IMR-90 (cell line): ENCODE measurements around the gene EIF2B1. TPM values are rescaled to one million over a fixed set of nuclear protein-coding genes. Genes with fewer than 3 reads are reported as not detected.

Experiments
- ATAC-seq: fragments of 200-7000 bp; cut with Tn5 transposase; 2 replicates; pipeline ENCODE4 v1.9.1; 2020; ENCODE audit warnings: low read depth, mild to moderate bottlenecking, moderate library complexity
- BruUV-seq: library from RNA; stranded (reverse); fragments of 400-500 nt; replicated peaks from 2 replicates; lab custom pipeline; 2021; lab: Mats Ljungman, UMichigan
- CTCF ChIA-PET: fragments of 300-600 bp; formaldehyde crosslinking; extraction: SDS; loops from one replicate; lab custom pipeline; 2021; ENCODE audit warnings: antibody characterized with exemption; lab: Yijun Ruan, JAX
- POLR2A ChIA-PET: fragments of 300-600 bp; sonication (Branson Sonifier 250); formaldehyde crosslinking; loops from one replicate; lab custom pipeline; 2022; ENCODE audit warnings: antibody characterized with exemption; ENCODE audit not compliant: unreplicated experiment; lab: Charles Lee
- DNase-seq: peaks from one replicate; pipeline ENCODE4 v3.0.0; 2013
- H2AFZ ChIP-seq: replicated peaks from 2 replicates; pipeline ENCODE3; 2013; ENCODE audit warnings: low read length, mild to moderate bottlenecking; ENCODE audit not compliant: poor library complexity
- H2AK5ac ChIP-seq: 2 replicates; pipeline ENCODE4 v1.6.1; 2013; ENCODE audit warnings: low read depth, low read length, inconsistent platforms
- H2AK9ac ChIP-seq: replicated peaks from 2 replicates; pipeline ENCODE3; 2013; ENCODE audit warnings: mild to moderate bottlenecking, low read depth, low read length, moderate library complexity; ENCODE audit not compliant: poor library complexity
- H2BK120ac ChIP-seq: 2 replicates; pipeline ENCODE4 v1.6.1; 2013; ENCODE audit warnings: low read depth, low read length, inconsistent platforms
- H2BK15ac ChIP-seq: 3 replicates; pipeline ENCODE4 v1.6.1; 2013; ENCODE audit warnings: low read depth, low read length, inconsistent platforms
- H2BK20ac ChIP-seq: 2 replicates; pipeline ENCODE4 v1.6.1; 2013; ENCODE audit warnings: low read depth, mild to moderate bottlenecking, inconsistent platforms, low read length, moderate library complexity
- H2BK5ac ChIP-seq: 2 replicates; pipeline ENCODE4 v1.6.1; 2013; ENCODE audit warnings: mild to moderate bottlenecking, low read depth, low read length, inconsistent platforms; ENCODE audit not compliant: poor library complexity, severe bottlenecking
- H3K14ac ChIP-seq: replicated peaks from 2 replicates; pipeline ENCODE4 v1.6.1; 2013; ENCODE audit warnings: low read depth, low read length, inconsistent platforms
- H3K18ac ChIP-seq: 2 replicates; pipeline ENCODE4 v1.6.1; 2013; ENCODE audit warnings: low read depth, low read length, control low read depth
- H3K23ac ChIP-seq: 2 replicates; pipeline ENCODE4 v1.6.1; 2013; ENCODE audit warnings: low read depth, low read length, inconsistent platforms
- H3K27ac ChIP-seq: 2 replicates; pipeline ENCODE4 v1.5.1; 2013; ENCODE audit warnings: mild to moderate bottlenecking, control low read depth, low read length; ENCODE audit not compliant: insufficient read depth
- H3K27me3 ChIP-seq: 2 replicates; pipeline ENCODE4 v1.6.1; 2013; ENCODE audit warnings: low read length; ENCODE audit not compliant: control insufficient read depth, insufficient read depth
- H3K36me3 ChIP-seq: 2 replicates; pipeline ENCODE4 v1.6.1; 2013; ENCODE audit warnings: low read length, mixed read lengths; ENCODE audit not compliant: control insufficient read depth, insufficient read depth
- H3K4ac ChIP-seq: 2 replicates; pipeline ENCODE4 v1.6.1; 2013; ENCODE audit warnings: low read depth, low read length, inconsistent platforms
- H3K4me1 ChIP-seq: 2 replicates; pipeline ENCODE4 v1.6.1; 2013; ENCODE audit warnings: low read length, mixed read lengths; ENCODE audit not compliant: control insufficient read depth, insufficient read depth
- H3K4me2 ChIP-seq: 2 replicates; pipeline ENCODE4 v1.6.1; 2013; ENCODE audit warnings: low read depth, mild to moderate bottlenecking, control low read depth, low read length, moderate library complexity
- H3K4me3 ChIP-seq: 2 replicates; pipeline ENCODE4 v1.5.1; 2013; ENCODE audit warnings: low read depth, mild to moderate bottlenecking, control low read depth, low read length, moderate library complexity; ENCODE audit not compliant: insufficient read depth
- H3K56ac ChIP-seq: 2 replicates; pipeline ENCODE4 v1.6.1; 2013; ENCODE audit warnings: low read length, inconsistent platforms; ENCODE audit not compliant: insufficient read depth; ENCODE audit errors: extremely low read depth
- H3K79me1 ChIP-seq, 2 experiments: 2 replicates each; pipeline ENCODE4 v1.6.1; 2013; ENCODE audit warnings: low read length in 2 of 2, inconsistent platforms in 1 of 2, low read depth in 1 of 2
- H3K9ac ChIP-seq: 2 replicates; pipeline ENCODE4 v1.6.1; 2013; ENCODE audit warnings: low read depth, low read length, control low read depth
- H3K9me1 ChIP-seq: 2 replicates; pipeline ENCODE4 v1.6.1; 2013; ENCODE audit warnings: low read length, inconsistent platforms; ENCODE audit not compliant: insufficient read depth
- H3K9me3 ChIP-seq: 2 replicates; pipeline ENCODE4 v1.6.1; 2013; ENCODE audit warnings: low read length; ENCODE audit not compliant: control insufficient read depth, insufficient read depth
- H4K20me1 ChIP-seq: 2 replicates; pipeline ENCODE4 v1.6.1; 2013; ENCODE audit warnings: low read length, inconsistent platforms; ENCODE audit not compliant: insufficient read depth
- H4K5ac ChIP-seq: 2 replicates; pipeline ENCODE4 v1.6.1; 2013; ENCODE audit warnings: mild to moderate bottlenecking, low read depth, low read length, control low read depth
- H4K8ac ChIP-seq, 2 experiments: 2 replicates each; pipeline ENCODE4 v1.6.1; 2013; ENCODE audit warnings: low read depth in 2 of 2, low read length in 2 of 2, control low read depth in 1 of 2, inconsistent platforms in 1 of 2
- H4K91ac ChIP-seq: 2 replicates; pipeline ENCODE4 v1.6.1; 2013; ENCODE audit warnings: low read depth, low read length, inconsistent platforms; ENCODE audit not compliant: insufficient read depth
- BHLHE40 ChIP-seq: fragments of 150-350 bp; IDR thresholded peaks from 2 replicates; pipeline ENCODE4 v1.6.1; 2016; ENCODE audit warnings: mild to moderate bottlenecking, low read depth, low read length
- CHD1 ChIP-seq: IDR thresholded peaks from 2 replicates; pipeline ENCODE4 v1.6.1; 2012; ENCODE audit warnings: low read depth, low read length, improper control_type of control experiment
- CTCF ChIP-seq: conservative IDR thresholded peaks from 2 replicates; pipeline ENCODE4 v1.5.1; 2012; ENCODE audit warnings: mild to moderate bottlenecking, low read depth, low read length, improper control_type of control experiment
- ELK1 ChIP-seq: fragments of 150-350 bp; IDR thresholded peaks from 2 replicates; pipeline ENCODE4 v1.6.1; 2016; ENCODE audit warnings: low read depth, mild to moderate bottlenecking, low read length, moderate library complexity, borderline replicate concordance
- FOS ChIP-seq: fragments of 150-350 bp; IDR thresholded peaks from 2 replicates; pipeline ENCODE4 v1.6.1; 2016; ENCODE audit warnings: low read depth, low read length
- MAFK ChIP-seq: IDR thresholded peaks from 2 replicates; pipeline ENCODE4 v1.6.1; 2012; ENCODE audit warnings: low read depth, low read length, improper control_type of control experiment
- MXI1 ChIP-seq: IDR thresholded peaks from 2 replicates; pipeline ENCODE4 v1.6.1; 2012; ENCODE audit warnings: low read depth, mild to moderate bottlenecking, low read length, moderate library complexity, borderline replicate concordance
- NFE2L2 ChIP-seq: fragments of 150-350 bp; IDR thresholded peaks from 2 replicates; pipeline ENCODE4 v1.6.1; 2016; ENCODE audit warnings: low read depth, mild to moderate bottlenecking, low read length
- POLR2A ChIP-seq: IDR thresholded peaks from 2 replicates; pipeline ENCODE4 v1.6.1; 2012; ENCODE audit warnings: mild to moderate bottlenecking, low read depth, low read length
- RAD21 ChIP-seq: IDR thresholded peaks from 2 replicates; pipeline ENCODE4 v1.6.1; 2012; ENCODE audit warnings: low read length, improper control_type of control experiment
- RCOR1 ChIP-seq: IDR thresholded peaks from 2 replicates; pipeline ENCODE4 v1.6.1; 2012; ENCODE audit warnings: mild to moderate bottlenecking, low read length, improper control_type of control experiment; ENCODE audit not compliant: insufficient replicate concordance
- RFX5 ChIP-seq: IDR thresholded peaks from 2 replicates; pipeline ENCODE4 v1.8.0; 2012; ENCODE audit warnings: low read depth, mild to moderate bottlenecking, low read length, moderate library complexity
- SMC3 ChIP-seq: fragments of 150-350 bp; IDR thresholded peaks from 2 replicates; pipeline ENCODE4 v1.6.1; 2016; ENCODE audit warnings: low read depth, mild to moderate bottlenecking, antibody characterized with exemption, low read length, moderate library complexity
- USF2 ChIP-seq: fragments of 150-350 bp; IDR thresholded peaks from 2 replicates; pipeline ENCODE4 v1.6.1; 2017; ENCODE audit warnings: mild to moderate bottlenecking, antibody characterized with exemption, low read length, low read depth
- WGBS, 2 experiments: methylation state at CpG; one replicate each; pipeline versions ENCODE4 v1.1.5 to v1.1.7; 2013; ENCODE audit warnings: missing lambda C conversion rate in 2 of 2; ENCODE audit not compliant: insufficient read length in 1 of 2; ENCODE audit errors: extremely low coverage in 2 of 2; 5-methylcytosine and 5-hydroxymethylcytosine counted together
- dilution Hi-C: fragments of 300-500 bp; cut with HindIII; formaldehyde crosslinking; loops from one replicate; pipeline ENCODE4 v1.14.3; 2018; ENCODE audit warnings: low sequenced_read_pairs; ENCODE audit not compliant: unreplicated experiment
- in situ Hi-C: fragments of 300-500 bp; cut with MboI; formaldehyde crosslinking; loops from 3 replicates; pipeline ENCODE4 v1.14.3; 2019; ENCODE audit warnings: low sequenced_read_pairs, inconsistent platforms, mixed read lengths
- intact Hi-C: fragments of 100-400 bp; cut with micrococcal nuclease; formaldehyde crosslinking; loops from 2 replicates; pipeline ENCODE4 v1.10.0; 2022
- polyA plus RNA-seq, 3 experiments: library from polyadenylated mRNA; depleted of rRNA; stranded (reverse); fragments of >200 nt; gene quantifications; 2 replicates each; pipeline ENCODE4 v1.2.3, GENCODE V29; 2012; ENCODE audit warnings: low replicate concordance in 1 of 3
- total RNA-seq: library from RNA; depleted of rRNA; stranded (reverse); fragments of >200 nt; gene quantifications from 2 replicates; pipeline ENCODE4 v1.2.3, GENCODE V29; 2012

EIF2B1 gene
- total and polyA plus RNA-seq, 2 of the 4 experiments (the other 2 are of a cell fraction): 33.9 to 45.9 TPM

DNA sequence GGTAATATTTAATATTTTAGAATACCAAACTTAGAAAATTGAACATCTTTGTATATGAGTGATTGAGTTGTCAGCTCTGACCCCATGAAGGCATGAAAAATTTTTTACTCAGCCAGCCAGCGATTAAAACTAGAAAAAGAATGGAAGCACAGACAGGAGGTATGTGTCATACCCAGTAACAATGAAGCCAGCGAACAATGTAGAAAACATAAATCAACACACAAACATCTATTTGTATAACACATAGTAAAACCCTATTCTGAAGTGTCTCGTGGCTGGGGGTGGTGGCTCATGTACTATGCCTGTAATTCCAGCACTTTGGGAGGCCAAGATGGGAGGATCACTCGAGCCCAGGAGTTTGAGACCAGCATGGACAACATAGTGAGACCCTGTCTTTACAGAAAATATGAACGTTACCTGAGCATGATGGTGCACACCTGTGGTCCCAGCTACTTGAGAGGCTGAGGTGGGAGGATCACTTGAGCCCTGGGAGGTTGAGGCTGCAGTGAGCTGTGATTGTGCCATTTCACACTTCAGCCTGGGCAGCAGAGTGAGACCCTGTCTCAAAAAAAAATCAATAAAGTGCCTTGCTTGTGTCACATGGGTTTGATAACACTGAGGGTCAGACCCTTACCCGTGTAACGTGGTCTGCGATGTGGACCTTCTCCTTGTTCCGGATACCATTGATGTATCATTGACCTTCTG is 43.3 kb upstream of the EIF2B1 start:
- POLR2A ChIA-PET: no interaction called here

More for the DNA sequence above, 43.3 kb upstream of the EIF2B1 start:
- Histone ChIP-seq H4K20me1 (no peaks in the 10 kb centered on the region), H3K4me2 (no peak overlapping the region), H3K27me3 (no peaks in the 10 kb centered on the region), H3K14ac (no peak overlapping the region), H3K56ac (no peak overlapping the region), H3K4me1 (0 out of 2 replicates have a peak, but pooled peaks cover 2% of the 10 kb centered on the region), H3K4ac (no peak overlapping the region), H3K9ac (no peak overlapping the region), H3K23ac (no peak overlapping the region), H2AFZ (no peak overlapping the region), H3K27ac (no peak overlapping the region), H2AK5ac (no peak overlapping the region), H4K91ac (no peak overlapping the region), H3K36me3 (peaks cover 8% of the 10 kb centered on the region), H2BK5ac (no peak overlapping the region), H4K8ac (no peak overlapping the region), H4K5ac (no peak overlapping the region), H2BK20ac (no peak overlapping the region), H2AK9ac (no peak overlapping the region), H2BK120ac (no peak overlapping the region), H3K9me1 (no peaks in the 10 kb centered on the region), H3K18ac (no peak overlapping the region), H3K4me3 (no peak overlapping the region), H2BK15ac (no peak overlapping the region), H3K9me3 (no peaks in the 10 kb centered on the region), H3K79me1 (peaks cover 3 to 8% of the 10 kb centered on the region in 2 experiments; a peak in 2 of 4 replicates)
- TF ChIP-seq BHLHE40 (no peak), MXI1 (no peak), NFE2L2 (no peak), RCOR1 (no peak), MAFK (no peak), CHD1 (no peak), SMC3 (no peak), CTCF (no peak), ELK1 (no peak), RAD21 (no peak), RFX5 (no peak), POLR2A (no peak), FOS (no peak), USF2 (no peak)
- dilution Hi-C loops (no loop called here), intact Hi-C loops (no loop called here), in situ Hi-C loops (no loop called here)
- ATAC-seq (no peak), DNase-seq (no peak)
- 100% methylated on average over 1 of the region's 9 CpGs; no CpG with 5 or more reads in 1 of the 2 experiments for WGBS, 2 experiments
- BruUV-seq: no TSS peak
- CTCF ChIA-PET: no interaction called here
